Uterus (tissue), 2 donors: Measurements from ENCODE around the gene FZD7.

Experiments used
- CTCF ChIP-seq, 4 experiments: fragments of 200-600 bp in 2 of 4; fragments of 450-650 bp in 2 of 4; sonication (generic) in 2 of 4; IDR thresholded peaks; one replicate each; pipeline ENCODE4 v1.5.1; 2016 to 2019; ENCODE audit warnings: antibody characterized with exemption in 4 of 4, mild to moderate bottlenecking in 2 of 4, moderate library complexity in 1 of 4
- POLR2A ChIP-seq, 2 donors: fragments of 450-650 bp; IDR thresholded peaks; one replicate each; pipeline ENCODE4 v1.6.1; 2016; ENCODE audit warnings: antibody characterized with exemption in 2 of 2, mild to moderate bottlenecking in 1 of 2, moderate library complexity in 1 of 2

DNA sequence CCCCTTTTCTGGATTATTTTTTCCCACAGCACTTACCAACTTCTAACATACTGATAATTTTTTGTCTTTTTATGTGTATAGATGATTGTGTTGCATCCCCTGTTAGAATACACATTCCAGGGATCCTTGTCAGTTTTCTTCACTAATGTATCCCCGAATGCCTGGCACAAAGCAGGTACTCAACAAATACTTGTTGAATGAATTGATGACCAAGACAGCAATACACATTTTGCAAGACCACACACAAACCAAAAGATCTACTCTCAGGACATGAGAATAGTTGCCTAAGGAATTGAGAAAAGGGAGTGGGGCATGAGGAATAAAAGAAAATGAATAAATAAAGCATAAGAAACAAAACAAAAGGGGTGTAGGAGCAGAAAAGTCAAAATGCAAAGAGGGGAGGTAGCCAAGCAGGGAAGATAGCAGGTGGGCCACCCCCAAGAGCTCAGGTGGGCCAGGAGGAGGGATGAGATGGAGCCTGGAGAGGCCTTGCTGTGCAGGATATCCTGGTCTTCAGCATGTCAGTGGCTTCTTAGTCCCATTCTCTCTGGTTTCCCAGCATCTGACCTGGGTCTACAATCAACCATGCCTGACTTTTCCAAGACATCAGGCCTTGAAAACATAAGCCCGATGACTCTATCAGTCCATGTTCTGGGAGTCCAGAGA lies 38.5 kb upstream of the FZD7 start:
- TF ChIP-seq CTCF (IDR thresholded peaks at IDR 0.05): no peak
- no peak for TF ChIP-seq POLR2A (IDR thresholded peaks at IDR 0.05)
